ENCODE measurements around the gene LKAAEAR1.

GRCh38 chr20:64116016-64116415, 31.8 kb upstream of the LKAAEAR1 start:
- TF ChIP-seq CTCF (conservative IDR thresholded peaks at IDR 0.05 in 1 of 2, IDR thresholded peaks at IDR 0.05 in 1 of 2; ENCODE audit: extremely low read depth in 1 of 2, insufficient read depth in 1 of 2, low read depth in 1 of 2, low read length in 2 of 2), result no peak
- no peak for TF ChIP-seq EZH2 (IDR thresholded peaks at IDR 0.05; ENCODE audit: borderline replicate concordance, low read length)

Measured in mammary epithelial cell (primary cell).